Measurements from ENCODE around the gene LRIT2. TPM values are rescaled to one million over a fixed set of nuclear protein-coding genes. Genes with fewer than 3 reads are reported as not detected.

Gene LRIT2
- polyA plus RNA-seq, 3 donors = not detected

DNA sequence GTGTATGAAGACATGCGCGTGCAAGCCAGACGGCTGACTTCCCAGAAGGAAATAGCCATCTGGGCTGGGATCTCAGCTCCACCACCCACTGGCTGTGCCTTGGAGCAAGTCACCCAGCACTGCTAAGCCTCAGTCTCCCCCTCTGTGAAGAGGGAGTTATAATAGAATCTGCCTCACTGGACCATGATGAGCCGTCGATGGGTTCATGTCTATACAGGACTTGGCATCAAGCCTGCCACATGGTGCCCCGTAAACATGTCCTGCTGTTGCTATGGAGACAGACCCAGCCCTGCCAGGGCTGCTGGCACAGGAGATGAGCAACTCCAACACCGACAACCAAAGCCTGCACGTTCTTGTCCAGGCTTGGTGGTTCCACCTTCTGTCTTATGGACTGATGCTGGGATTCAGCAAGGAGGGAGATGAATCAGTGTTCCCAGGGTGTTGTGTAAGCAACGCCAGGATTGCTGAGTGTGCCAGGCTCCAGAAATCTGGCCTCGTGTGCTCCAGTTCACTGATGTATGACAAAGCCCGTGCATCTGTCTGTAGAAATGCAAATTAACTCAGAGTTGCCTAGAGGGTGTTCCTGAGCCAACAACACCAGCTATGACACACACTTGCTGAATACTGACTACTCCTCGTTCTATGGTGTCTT lies 46.2 kb downstream of the LRIT2 start:
- Histone ChIP-seq H3K79me2 (ENCODE audit: insufficient read depth, low read length) (no peaks in the 10 kb centered on the region), H3K4me1 (ENCODE audit: control insufficient read depth in 1 of 2, insufficient read depth in 2 of 2, low read length in 2 of 2) (no peaks in the 10 kb centered on the region), H3K36me3 (replicated peaks in 1 of 2; ENCODE audit: control insufficient read depth in 1 of 2, insufficient read depth in 2 of 2, low read length in 2 of 2) (no peaks in the 10 kb centered on the region), H3K4me2 (replicated peaks; ENCODE audit: extremely low read depth, low read length, poor library complexity, severe bottlenecking) (no peak overlapping the region), H3K9me3 (replicated peaks in 1 of 2; ENCODE audit: control insufficient read depth in 1 of 2, insufficient read depth in 1 of 2, low read length in 2 of 2) (no peaks in the 10 kb centered on the region), H3K9ac (ENCODE audit: insufficient read depth, low read length, poor library complexity, severe bottlenecking) (no peak overlapping the region), H3K4me3 (replicated peaks in 1 of 3; ENCODE audit: low read depth in 2 of 3, low read length in 3 of 3) (no peak overlapping the region), H3K27ac (ENCODE audit: low read depth in 1 of 2, low read length in 2 of 2) (no peak overlapping the region), H4K20me1 (ENCODE audit: insufficient read depth, low read length) (no peaks in the 10 kb centered on the region), H2AFZ (ENCODE audit: insufficient read depth, low read depth, low read length, poor library complexity, severe bottlenecking) (no peak overlapping the region), H3K27me3 (ENCODE audit: control insufficient read depth in 2 of 2, insufficient read depth in 2 of 2, low read length in 2 of 2) (no peaks in the 10 kb centered on the region)
- 80% methylated on average over 7 of the region's 12 CpGs for WGBS (ENCODE audit: insufficient coverage)
- no peaks in the 10 kb centered on the region for H3K27me3 Mint-ChIP-seq (ENCODE audit: low read depth in 3 of 3)
- TF ChIP-seq, protein P1, sequence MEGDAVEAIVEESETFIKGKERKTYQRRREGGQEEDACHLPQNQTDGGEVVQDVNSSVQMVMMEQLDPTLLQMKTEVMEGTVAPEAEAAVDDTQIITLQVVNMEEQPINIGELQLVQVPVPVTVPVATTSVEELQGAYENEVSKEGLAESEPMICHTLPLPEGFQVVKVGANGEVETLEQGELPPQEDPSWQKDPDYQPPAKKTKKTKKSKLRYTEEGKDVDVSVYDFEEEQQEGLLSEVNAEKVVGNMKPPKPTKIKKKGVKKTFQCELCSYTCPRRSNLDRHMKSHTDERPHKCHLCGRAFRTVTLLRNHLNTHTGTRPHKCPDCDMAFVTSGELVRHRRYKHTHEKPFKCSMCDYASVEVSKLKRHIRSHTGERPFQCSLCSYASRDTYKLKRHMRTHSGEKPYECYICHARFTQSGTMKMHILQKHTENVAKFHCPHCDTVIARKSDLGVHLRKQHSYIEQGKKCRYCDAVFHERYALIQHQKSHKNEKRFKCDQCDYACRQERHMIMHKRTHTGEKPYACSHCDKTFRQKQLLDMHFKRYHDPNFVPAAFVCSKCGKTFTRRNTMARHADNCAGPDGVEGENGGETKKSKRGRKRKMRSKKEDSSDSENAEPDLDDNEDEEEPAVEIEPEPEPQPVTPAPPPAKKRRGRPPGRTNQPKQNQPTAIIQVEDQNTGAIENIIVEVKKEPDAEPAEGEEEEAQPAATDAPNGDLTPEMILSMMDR (IDR thresholded peaks at IDR 0.05) = no peak
- peaks cover 0 to 9% (median 3%) of the 10 kb centered on the region in 7 donors for H3K9me3 Mint-ChIP-seq
- H3K36me3 Mint-ChIP-seq = no peaks in the 10 kb centered on the region
- intact Hi-C loops (cut with micrococcal nuclease) = no loop called here
- H3K27ac Mint-ChIP-seq = no peak overlapping the region
- H3K4me3 Mint-ChIP-seq = no peak overlapping the region
- no peaks in the 10 kb centered on the region for H3K4me1 Mint-ChIP-seq
- DNase-seq = no peak

- H3K27me3 ChIP-seq (ENCODE audit: control insufficient read depth in 2 of 2, insufficient read depth in 2 of 2, low read length in 2 of 2) = no peaks in the 10 kb centered on the region
- no peaks in the 10 kb centered on the region for H3K4me1 ChIP-seq (ENCODE audit: control insufficient read depth in 1 of 2, insufficient read depth in 2 of 2, low read length in 2 of 2)
- no peak overlapping the region for H2AFZ ChIP-seq (ENCODE audit: insufficient read depth, low read depth, low read length, poor library complexity, severe bottlenecking)
- H4K20me1 ChIP-seq (ENCODE audit: insufficient read depth, low read length) = no peaks in the 10 kb centered on the region
- H3K9me3 Mint-ChIP-seq = peaks cover 0 to 9% (median 3%) of the 10 kb centered on the region in 7 donors
- DNase-seq = no peak
- H3K9me3 ChIP-seq (replicated peaks in 1 of 2; ENCODE audit: control insufficient read depth in 1 of 2, insufficient read depth in 1 of 2, low read length in 2 of 2) = no peaks in the 10 kb centered on the region
- H3K79me2 ChIP-seq (ENCODE audit: insufficient read depth, low read length) = no peaks in the 10 kb centered on the region
- H3K4me2 ChIP-seq (replicated peaks; ENCODE audit: extremely low read depth, low read length, poor library complexity, severe bottlenecking) = no peak overlapping the region
- TF ChIP-seq, protein P1 (IDR thresholded peaks at IDR 0.05) = no peak
- no peak overlapping the region for H3K4me3 ChIP-seq (replicated peaks in 1 of 3; ENCODE audit: low read depth in 2 of 3, low read length in 3 of 3)
- H3K36me3 ChIP-seq (replicated peaks in 1 of 2; ENCODE audit: control insufficient read depth in 1 of 2, insufficient read depth in 2 of 2, low read length in 2 of 2) = no peaks in the 10 kb centered on the region
- intact Hi-C loops (cut with micrococcal nuclease) = no loop called here
- H3K4me1 Mint-ChIP-seq = no peaks in the 10 kb centered on the region
- no peak overlapping the region for H3K27ac Mint-ChIP-seq
- H3K27ac ChIP-seq (ENCODE audit: low read depth in 1 of 2, low read length in 2 of 2) = no peak overlapping the region
- 98% methylated on average over 3 of the region's 3 CpGs for WGBS (ENCODE audit: insufficient coverage)
- H3K9ac ChIP-seq (ENCODE audit: insufficient read depth, low read length, poor library complexity, severe bottlenecking) = no peak overlapping the region
- H3K27me3 Mint-ChIP-seq (ENCODE audit: low read depth in 3 of 3) = no peaks in the 10 kb centered on the region
- H3K4me3 Mint-ChIP-seq = no peak overlapping the region
- no peaks in the 10 kb centered on the region for H3K36me3 Mint-ChIP-seq
Measured at GRCh38 chr10:84178160-84178609, 47.2 kb downstream of the LRIT2 start.

Measured in CD14-positive monocyte (primary cell).